SK-N-SH (cell line): Measurements from ENCODE around the gene OR6K2. TPM values are rescaled to one million over a fixed set of nuclear protein-coding genes. Genes with fewer than 3 reads are reported as not detected.

Experiments
- CTCF ChIA-PET: fragments of 300-600, 350-600 bp; formaldehyde crosslinking; extraction: SDS; loops from one replicate; lab custom pipeline; 2021; lab: Yijun Ruan, JAX
- POLR2A ChIA-PET: fragments of 350-600 bp; sonication (Branson Sonifier 250); formaldehyde crosslinking; extraction: SDS; loops from one replicate; lab custom pipeline; 2020; ENCODE audit warnings: antibody characterized with exemption, inconsistent platforms; lab: Yijun Ruan, JAX
- DNase-seq: peaks from one replicate; pipeline ENCODE4 v3.0.0; 2012
- H2AFZ ChIP-seq: fragments of 200-600 bp; sonication (generic); 2 replicates; pipeline ENCODE4 v1.8.1; 2016; ENCODE audit warnings: antibody characterized with exemption, mild to moderate bottlenecking, low read depth
- H3F3A ChIP-seq: fragments of 200-600 bp; sonication (generic); replicated peaks from 2 replicates; pipeline ENCODE3; 2016; ENCODE audit warnings: antibody characterized with exemption, mild to moderate bottlenecking; ENCODE audit not compliant: insufficient read depth
- H3K27ac ChIP-seq, 2 experiments: fragments of 200-500 bp in 1 of 2; fragments of 200-600 bp in 1 of 2; sonication (Bioruptor generic) in 1 of 2; sonication (generic), shearing (Covaris generic) in 1 of 2; 2 replicates each; pipeline versions ENCODE4 v1.5.1 to v1.6.1; 2014 to 2016; ENCODE audit warnings: low read depth in 2 of 2, inconsistent platforms in 1 of 2, low read length in 1 of 2, mild to moderate bottlenecking in 1 of 2, mixed read lengths in 1 of 2
- H3K27me3 ChIP-seq: fragments of 200-600 bp; sonication (generic), shearing (Covaris generic); 2 replicates; pipeline ENCODE4 v1.6.1; 2016; ENCODE audit warnings: mixed run types; ENCODE audit not compliant: insufficient read depth
- H3K36me3 ChIP-seq, 2 experiments: fragments of 200-500 bp in 1 of 2; fragments of 200-600 bp in 1 of 2; sonication (Bioruptor generic) in 1 of 2; sonication (generic) in 1 of 2; replicated peaks in 1 of 2; 2 replicates each; pipeline versions ENCODE3 to v1.5.1; 2014 to 2016; ENCODE audit warnings: low read length in 1 of 2, mild to moderate bottlenecking in 1 of 2; ENCODE audit not compliant: insufficient read depth in 2 of 2, control insufficient read depth in 1 of 2
- H3K4me1 ChIP-seq, 2 experiments: fragments of 200-500 bp in 1 of 2; fragments of 200-600 bp in 1 of 2; sonication (Bioruptor generic) in 1 of 2; sonication (generic), shearing (Covaris generic) in 1 of 2; 2 replicates each; pipeline versions ENCODE4 v1.5.1 to v1.6.1; 2014 to 2016; ENCODE audit warnings: low read depth in 1 of 2, low read length in 1 of 2, mixed run types in 1 of 2; ENCODE audit not compliant: insufficient read depth in 2 of 2, control insufficient read depth in 1 of 2
- H3K4me2 ChIP-seq: fragments of 200-600 bp; sonication (generic), shearing (Covaris generic); 2 replicates; pipeline ENCODE4 v1.6.1; 2017; ENCODE audit warnings: mixed run types
- H3K4me3 ChIP-seq, 2 experiments: fragments of 200-500 bp in 1 of 2; fragments of 200-600 bp in 1 of 2; sonication (Bioruptor generic) in 1 of 2; sonication (generic), shearing (Covaris generic) in 1 of 2; 2 replicates each; pipeline versions ENCODE4 v1.5.1 to v1.8.1; 2014 to 2016; ENCODE audit warnings: low read depth in 2 of 2, inconsistent platforms in 1 of 2, low read length in 1 of 2, mild to moderate bottlenecking in 1 of 2, mixed read lengths in 1 of 2, moderate library complexity in 1 of 2
- H3K79me2 ChIP-seq: fragments of 200-600 bp; sonication (generic); 2 replicates; pipeline ENCODE4 v1.8.1; 2017; ENCODE audit warnings: mild to moderate bottlenecking; ENCODE audit not compliant: insufficient read depth
- H3K9ac ChIP-seq: fragments of 200-600 bp; sonication (generic); 2 replicates; pipeline ENCODE4 v1.6.1; 2017; ENCODE audit warnings: mixed run types
- H3K9me2 ChIP-seq: fragments of 200-600 bp; sonication (generic); 2 replicates; pipeline ENCODE4 v1.6.1; 2017; ENCODE audit warnings: mixed run types
- H3K9me3 ChIP-seq: fragments of 200-600 bp; sonication (generic); 2 replicates; pipeline ENCODE4 v1.6.1; 2017; ENCODE audit warnings: mixed run types, mild to moderate bottlenecking, moderate library complexity
- H4K20me1 ChIP-seq: fragments of 200-600 bp; sonication (generic); 2 replicates; pipeline ENCODE4 v1.6.1; 2017; ENCODE audit warnings: mild to moderate bottlenecking, mixed run types; ENCODE audit not compliant: insufficient read depth
- CTCF ChIP-seq: fragments of 200-600 bp; sonication (generic); IDR thresholded peaks from 2 replicates; pipeline ENCODE4 v1.6.1; 2017; ENCODE audit warnings: antibody characterized with exemption, mild to moderate bottlenecking, moderate library complexity
- ELF1 ChIP-seq: IDR thresholded peaks from 2 replicates; pipeline ENCODE4 v1.4.0; 2012
- EP300 ChIP-seq, 2 experiments: IDR thresholded peaks; 2 replicates each; pipeline versions ENCODE4 v1.4.0 to v1.6.1; 2012; ENCODE audit warnings: borderline replicate concordance in 1 of 2, low read depth in 1 of 2, low read length in 1 of 2
- EZH2phosphoT487 ChIP-seq: fragments of 200-600 bp; sonication (generic); IDR thresholded peaks from 2 replicates; pipeline ENCODE4 v1.6.1; 2017; ENCODE audit warnings: low read depth, mixed run types, mild to moderate bottlenecking, antibody characterized with exemption, moderate library complexity, borderline replicate concordance
- FOSL2 ChIP-seq: IDR thresholded peaks from 2 replicates; pipeline ENCODE4 v1.4.0; 2012; ENCODE audit warnings: low read depth, mild to moderate bottlenecking, moderate library complexity, borderline replicate concordance
- FOXJ3 ChIP-seq: sonication (generic); formaldehyde crosslinking; IDR thresholded peaks from 2 replicates; pipeline ENCODE4 v1.5.1; 2020; ENCODE audit warnings: mild to moderate bottlenecking, missing genetic modification reagents
- FOXM1 ChIP-seq: IDR thresholded peaks from 2 replicates; pipeline ENCODE4 v1.4.0; 2012; ENCODE audit warnings: low read depth, mild to moderate bottlenecking
- MXI1 ChIP-seq: IDR thresholded peaks from 2 replicates; pipeline ENCODE4 v1.6.1; 2012; ENCODE audit warnings: mild to moderate bottlenecking, low read depth, low read length, improper control_type of control experiment
- NFIC ChIP-seq: IDR thresholded peaks from 2 replicates; pipeline ENCODE4 v1.4.0; 2012; ENCODE audit warnings: borderline replicate concordance
- NRF1 ChIP-seq: IDR thresholded peaks from 2 replicates; pipeline ENCODE4 v1.6.1; 2012; ENCODE audit warnings: low read depth, mild to moderate bottlenecking, low read length
- POLR2AphosphoS5 ChIP-seq: IDR thresholded peaks from 2 replicates; pipeline ENCODE4 v1.6.1; 2012; ENCODE audit warnings: low read depth, low read length
- REST ChIP-seq: IDR thresholded peaks from 2 replicates; pipeline ENCODE4 v1.6.1; 2012; ENCODE audit warnings: mild to moderate bottlenecking, low read depth, low read length, moderate library complexity
- RXRA ChIP-seq: IDR thresholded peaks from 2 replicates; pipeline ENCODE4 v1.4.0; 2012; ENCODE audit warnings: low read depth, mild to moderate bottlenecking, borderline replicate concordance
- TEAD4 ChIP-seq: IDR thresholded peaks from 2 replicates; pipeline ENCODE4 v1.4.0; 2012; ENCODE audit warnings: mild to moderate bottlenecking, borderline replicate concordance; ENCODE audit not compliant: insufficient read depth
- USF2 ChIP-seq: fragments of 150-350 bp; IDR thresholded peaks from 2 replicates; pipeline ENCODE4 v1.6.1; 2017; ENCODE audit warnings: antibody characterized with exemption, low read length, low read depth, borderline replicate concordance
- YY1 ChIP-seq: IDR thresholded peaks from 2 replicates; pipeline ENCODE4 v1.4.0; 2012; ENCODE audit warnings: low read depth, mild to moderate bottlenecking
- ZBTB33 ChIP-seq: IDR thresholded peaks from 2 replicates; pipeline ENCODE4 v1.4.0; 2012; ENCODE audit warnings: low read depth, borderline replicate concordance
- WGBS: methylation state at CpG from one replicate; pipeline ENCODE4 v1.1.6; 2017; ENCODE audit warnings: low lambda C conversion rate; 5-methylcytosine and 5-hydroxymethylcytosine counted together
- polyA plus RNA-seq, 3 experiments: library from polyadenylated mRNA; depleted of rRNA; stranded (reverse); fragments of >200 nt; gene quantifications; 2 replicates each; pipeline ENCODE4 v1.2.3, GENCODE V29; 2012

Gene OR6K2
- polyA plus RNA-seq, 1 of the 3 experiments (the other 2 are of a cell fraction) = not detected

- no peaks in the 10 kb centered on the region for H3K36me3 ChIP-seq
- POLR2A ChIA-PET = no interaction called here
- no peaks in the 10 kb centered on the region for H3F3A ChIP-seq
- no peaks in the 10 kb centered on the region for H3K9me3 ChIP-seq
- no peak for DNase-seq
- TF ChIP-seq NFIC (no peak), POLR2AphosphoS5 (no peak), FOXJ3 (CRISPR knock-in tag) (no peak), FOSL2 (no peak), MXI1 (no peak), USF2 (no peak), ZBTB33 (no peak), REST (no peak), RXRA (no peak), CTCF (no peak), ELF1 (no peak), FOXM1 (no peak), EZH2phosphoT487 (no peak), NRF1 (no peak), TEAD4 (no peak), EP300 (IDR thresholded peaks at IDR 0.05; ENCODE audit: borderline replicate concordance in 1 of 2, low read depth in 1 of 2, low read length in 1 of 2) (no peak), YY1 (no peak)
- TF ChIP-seq, all 33 proteins: peak for 0
- H3K27ac ChIP-seq = no peak overlapping the region
- no peaks in the 10 kb centered on the region for H4K20me1 ChIP-seq
- CTCF ChIA-PET = no interaction called here
- 0% methylated on average over 4 of the region's 4 CpGs for WGBS
- no peak overlapping the region for H3K4me2 ChIP-seq
- H3K79me2 ChIP-seq = no peaks in the 10 kb centered on the region
- no peak overlapping the region for H3K9ac ChIP-seq
- H3K9me2 ChIP-seq = no peaks in the 10 kb centered on the region
- H3K4me1 ChIP-seq = no peaks in the 10 kb centered on the region
- no peaks in the 10 kb centered on the region; the same call in 1 of the 2 replicates for H3K27me3 ChIP-seq
- no peak overlapping the region for H3K4me3 ChIP-seq
- no peak overlapping the region for H2AFZ ChIP-seq
Measured at GRCh38 chr1:158675563-158676323, 24.7 kb downstream of the OR6K2 start.
